ENCODE data around the gene PATJ. TPM values are rescaled to one million over a fixed set of nuclear protein-coding genes. Genes with fewer than 3 reads are reported as not detected.

The PATJ gene
- total RNA-seq, 4 donors from 2014 or later: 54.9 to 187 (median 62.1) TPM

DNA sequence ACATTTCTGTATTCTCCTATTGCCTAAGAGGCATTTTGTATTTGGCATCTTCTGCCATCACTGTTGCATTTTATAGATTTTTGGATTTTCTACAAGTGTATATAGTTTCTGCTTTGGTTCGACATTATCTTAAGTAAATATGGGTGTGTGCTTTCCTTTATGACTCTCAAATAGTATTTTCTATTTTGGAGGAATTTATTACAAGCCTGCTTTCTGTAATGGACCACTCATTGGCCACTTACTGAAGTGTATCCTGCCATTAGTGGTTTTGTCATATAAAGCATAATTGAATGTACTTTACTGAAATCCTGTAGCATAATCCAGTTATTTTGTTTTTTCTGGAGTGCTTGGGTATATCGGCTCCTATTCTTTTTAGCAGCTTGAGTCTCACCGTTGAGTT lies 184.3 kb downstream of the PATJ start:
- no peak for TF ChIP-seq POLR2A (IDR thresholded peaks at IDR 0.05)
- TF ChIP-seq, protein P1, sequence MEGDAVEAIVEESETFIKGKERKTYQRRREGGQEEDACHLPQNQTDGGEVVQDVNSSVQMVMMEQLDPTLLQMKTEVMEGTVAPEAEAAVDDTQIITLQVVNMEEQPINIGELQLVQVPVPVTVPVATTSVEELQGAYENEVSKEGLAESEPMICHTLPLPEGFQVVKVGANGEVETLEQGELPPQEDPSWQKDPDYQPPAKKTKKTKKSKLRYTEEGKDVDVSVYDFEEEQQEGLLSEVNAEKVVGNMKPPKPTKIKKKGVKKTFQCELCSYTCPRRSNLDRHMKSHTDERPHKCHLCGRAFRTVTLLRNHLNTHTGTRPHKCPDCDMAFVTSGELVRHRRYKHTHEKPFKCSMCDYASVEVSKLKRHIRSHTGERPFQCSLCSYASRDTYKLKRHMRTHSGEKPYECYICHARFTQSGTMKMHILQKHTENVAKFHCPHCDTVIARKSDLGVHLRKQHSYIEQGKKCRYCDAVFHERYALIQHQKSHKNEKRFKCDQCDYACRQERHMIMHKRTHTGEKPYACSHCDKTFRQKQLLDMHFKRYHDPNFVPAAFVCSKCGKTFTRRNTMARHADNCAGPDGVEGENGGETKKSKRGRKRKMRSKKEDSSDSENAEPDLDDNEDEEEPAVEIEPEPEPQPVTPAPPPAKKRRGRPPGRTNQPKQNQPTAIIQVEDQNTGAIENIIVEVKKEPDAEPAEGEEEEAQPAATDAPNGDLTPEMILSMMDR (IDR thresholded peaks at IDR 0.05): no peak
- no peak for TF ChIP-seq EP300 (IDR thresholded peaks at IDR 0.05)
- TF ChIP-seq POLR2AphosphoS5 (IDR thresholded peaks at IDR 0.05): no peak
- Histone ChIP-seq H3K27ac (no peak overlapping the region), H3K27me3 (no peaks in the 10 kb centered on the region), H3K36me3 (peaks cover 12% of the 10 kb centered on the region), H3K4me3 (no peak overlapping the region), H3K4me1 (no peaks in the 10 kb centered on the region), H3K9me3 (no peaks in the 10 kb centered on the region)
- 95% methylated on average over 3 of the region's 3 CpGs for WGBS
- no peak for DNase-seq (ENCODE audit: low spot score in 2 of 2)

DNA sequence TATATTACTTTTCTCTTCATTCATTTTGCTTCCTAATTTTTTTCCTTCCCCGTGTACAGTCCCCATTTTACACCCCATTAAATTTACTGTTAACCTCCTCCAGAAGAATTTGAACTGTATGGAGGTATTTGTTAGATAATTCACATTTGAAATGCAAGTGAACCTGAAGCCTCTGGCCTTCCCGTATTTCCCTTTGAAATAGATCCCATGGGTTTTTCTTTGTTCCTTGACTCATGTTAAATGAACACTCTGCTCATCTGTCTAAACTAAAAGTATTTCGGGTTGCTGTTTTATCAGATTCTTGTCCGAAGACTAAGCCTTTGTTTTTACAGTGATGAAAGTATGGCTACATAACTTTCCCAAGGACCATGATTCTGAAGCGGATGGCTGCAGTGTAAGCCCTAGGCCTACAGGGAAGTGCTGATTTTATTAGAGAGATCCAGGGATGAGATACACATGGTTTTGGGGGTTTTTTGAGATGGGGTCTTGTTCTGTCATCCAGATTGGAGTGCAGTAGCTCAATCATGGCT lies 187.9 kb downstream of the PATJ start:
- DNase-seq (ENCODE audit: low spot score in 2 of 2): no peak
- 94% methylated on average over 5 of the region's 5 CpGs for WGBS
- H3K36me3 ChIP-seq: peaks cover 15% of the 10 kb centered on the region

DNA sequence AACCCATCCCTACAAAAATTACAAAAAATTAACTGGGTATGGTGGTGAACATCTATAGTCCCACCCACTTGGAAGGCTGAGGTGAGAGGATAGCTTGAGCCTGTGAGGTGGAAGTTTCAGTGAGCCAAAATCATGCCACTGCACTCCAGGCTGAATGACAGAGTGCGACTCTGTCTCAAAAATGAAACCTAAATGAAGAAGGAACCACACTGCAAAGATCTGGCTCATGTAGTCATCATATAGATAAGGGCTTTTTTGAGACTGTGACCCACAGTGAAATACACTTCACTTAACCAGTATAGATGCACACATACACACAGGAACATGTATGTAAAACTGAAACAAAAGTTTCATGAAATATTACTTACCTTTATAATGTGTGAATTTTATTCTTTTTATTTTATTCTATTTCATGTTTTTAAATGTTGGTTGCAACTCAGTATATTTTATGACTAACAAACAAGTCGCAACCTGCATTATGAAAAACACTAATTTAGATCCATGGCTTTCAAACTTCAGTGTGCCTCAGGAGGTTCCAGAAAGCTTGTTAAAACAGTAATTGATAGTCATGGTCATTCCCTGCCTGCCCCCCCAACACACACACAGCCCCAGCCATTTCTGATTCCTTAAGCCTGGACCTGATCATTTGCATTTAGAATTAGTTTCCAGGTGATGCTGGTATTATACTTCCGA lies 189.5 kb downstream of the PATJ start:
- no peaks in the 10 kb centered on the region for H3K9me3 ChIP-seq
- WGBS: 79% methylated on average over 3 of the region's 3 CpGs
- H3K36me3 ChIP-seq: peaks cover 15% of the 10 kb centered on the region

More for the DNA sequence above, 187.9 kb downstream of the PATJ start:
- Histone ChIP-seq H3K4me1 (no peaks in the 10 kb centered on the region), H3K4me3 (no peak overlapping the region), H3K27ac (no peak overlapping the region), H3K27me3 (no peaks in the 10 kb centered on the region), H3K9me3 (no peaks in the 10 kb centered on the region)
- no peak for TF ChIP-seq POLR2AphosphoS5 (IDR thresholded peaks at IDR 0.05)
- TF ChIP-seq, protein P1 (IDR thresholded peaks at IDR 0.05): no peak
- TF ChIP-seq EP300 (IDR thresholded peaks at IDR 0.05): no peak
- no peak for TF ChIP-seq POLR2A (IDR thresholded peaks at IDR 0.05)

DNA sequence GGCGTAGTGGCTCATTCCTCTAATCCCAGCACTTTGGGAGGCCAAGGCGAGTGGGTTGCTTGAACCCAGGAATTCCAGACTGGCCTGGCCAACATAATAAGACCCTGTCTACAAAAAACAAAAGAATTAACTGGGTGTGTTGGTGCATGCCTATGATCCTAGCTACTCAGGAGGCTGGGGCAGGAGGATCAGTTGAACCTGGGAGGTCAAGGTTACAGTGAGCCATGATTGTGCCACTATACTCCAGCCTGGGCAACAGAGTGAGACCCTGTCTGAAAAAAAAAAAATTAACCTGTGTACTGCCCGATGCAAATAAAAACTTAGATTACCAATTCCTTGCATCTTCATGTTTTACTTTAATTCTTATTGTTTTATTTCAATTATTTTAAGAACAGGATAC lies 193.2 kb downstream of the PATJ start:
- Histone ChIP-seq H3K36me3 (peaks cover 3% of the 10 kb centered on the region), H3K27me3 (no peaks in the 10 kb centered on the region), H3K4me3 (no peak overlapping the region), H3K27ac (no peak overlapping the region), H3K9me3 (no peaks in the 10 kb centered on the region), H3K4me1 (no peaks in the 10 kb centered on the region)
- DNase-seq (ENCODE audit: low spot score in 2 of 2): no peak
- 97% methylated on average over 3 of the region's 3 CpGs for WGBS
- TF ChIP-seq POLR2A (IDR thresholded peaks at IDR 0.05) (no peak), POLR2AphosphoS5 (IDR thresholded peaks at IDR 0.05) (no peak), EP300 (IDR thresholded peaks at IDR 0.05) (no peak)
- TF ChIP-seq, protein P1 (IDR thresholded peaks at IDR 0.05): no peak

More for the DNA sequence above, 189.5 kb downstream of the PATJ start:
- no peak overlapping the region for H3K4me3 ChIP-seq
- DNase-seq (ENCODE audit: low spot score in 2 of 2): no peak
- TF ChIP-seq, protein P1 (IDR thresholded peaks at IDR 0.05): no peak
- TF ChIP-seq EP300 (IDR thresholded peaks at IDR 0.05) (no peak), POLR2A (IDR thresholded peaks at IDR 0.05) (no peak)
- no peaks in the 10 kb centered on the region for H3K27me3 ChIP-seq
- no peak overlapping the region for H3K27ac ChIP-seq
- no peaks in the 10 kb centered on the region for H3K4me1 ChIP-seq

DNA sequence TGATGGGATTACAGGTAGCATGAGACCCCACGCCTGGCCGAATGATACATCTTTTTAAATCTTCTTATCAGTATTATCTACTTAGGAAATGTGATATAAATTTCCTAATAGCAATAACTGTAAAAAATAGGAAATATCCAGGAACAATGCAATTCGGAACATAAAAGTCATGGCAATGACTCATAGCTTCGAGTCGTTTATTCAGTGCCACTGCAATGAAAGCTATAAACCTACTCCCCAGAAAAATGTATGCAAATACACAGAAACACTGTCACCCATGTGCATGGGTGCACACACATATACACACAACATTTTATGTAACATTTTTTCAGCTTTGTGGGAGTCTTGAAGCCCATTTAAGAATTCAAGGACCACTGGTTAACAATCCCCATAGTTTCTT lies 194.6 kb downstream of the PATJ start:
- 62% methylated on average over 5 of the region's 5 CpGs for WGBS
- H3K4me3 ChIP-seq: no peak overlapping the region
- H3K9me3 ChIP-seq: no peaks in the 10 kb centered on the region
- H3K36me3 ChIP-seq: peaks cover 3% of the 10 kb centered on the region
- H3K27me3 ChIP-seq: no peaks in the 10 kb centered on the region
- no peaks in the 10 kb centered on the region for H3K4me1 ChIP-seq
- TF ChIP-seq POLR2A (IDR thresholded peaks at IDR 0.05): no peak
- TF ChIP-seq EP300 (IDR thresholded peaks at IDR 0.05): no peak
- no peak for TF ChIP-seq POLR2AphosphoS5 (IDR thresholded peaks at IDR 0.05)
- TF ChIP-seq, protein P1 (IDR thresholded peaks at IDR 0.05): no peak
- no peak for DNase-seq (ENCODE audit: low spot score in 2 of 2)
- no peak overlapping the region for H3K27ac ChIP-seq
